ENCODE data around the gene STARD3. TPM values are rescaled to one million over a fixed set of nuclear protein-coding genes. Genes with fewer than 3 reads are reported as not detected.
A peak's percentile ranks its signal among the peaks of the same experiment; 100 is the strongest.

The STARD3 gene
- total and polyA plus RNA-seq, 2 of the 13 experiments (the other 11 are each of a cell fraction or from before 2014, with no cell fraction given), result 34.6 to 100 TPM

GRCh38 chr17:39694593-39694992 lies 57.6 kb downstream of the STARD3 start (continued):
- no peak for TF ChIP-seq REST (IDR thresholded peaks at IDR 0.05; ENCODE audit: borderline replicate concordance in 1 of 2, low read depth in 1 of 2, low read length in 2 of 2)
- no peak for TF ChIP-seq DPF2 (CRISPR knock-in tag; IDR thresholded peaks at IDR 0.05; ENCODE audit: borderline replicate concordance, low read depth)
- TF ChIP-seq ZBTB8A (CRISPR knock-in tag; IDR thresholded peaks at IDR 0.05; ENCODE audit: borderline replicate concordance, low read depth), result no peak
- TF ChIP-seq NFKBIZ (CRISPR knock-in tag; IDR thresholded peaks at IDR 0.05), result 0 out of 2 replicates have a peak, but pooled peaks have one; percentile 5
- TF ChIP-seq ZNF572 (CRISPR knock-in tag; IDR thresholded peaks at IDR 0.05), result peak; percentile 62; the same call in 1 of the 2 replicates
- TF ChIP-seq ZNF670 (CRISPR knock-in tag; IDR thresholded peaks at IDR 0.05; ENCODE audit: borderline replicate concordance), result no peak
- 0 out of 2 replicates have a peak, but pooled peaks have one; percentile 10 for TF ChIP-seq IKZF5 (CRISPR knock-in tag; IDR thresholded peaks at IDR 0.05)
- TF ChIP-seq MAZ (IDR thresholded peaks at IDR 0.05; ENCODE audit: borderline replicate concordance, low read depth, low read length), result no peak
- TF ChIP-seq MAZ (CRISPR knock-in tag; IDR thresholded peaks at IDR 0.05; ENCODE audit: low read depth), result no peak
- no peak for TF ChIP-seq ZNF850 (CRISPR knock-in tag; conservative IDR thresholded peaks at IDR 0.05)
- TF ChIP-seq ISX (CRISPR knock-in tag; conservative IDR thresholded peaks at IDR 0.05), result no peak
- no peak for TF ChIP-seq PPARG (CRISPR knock-in tag; conservative IDR thresholded peaks at IDR 0.05)
- no peak for TF ChIP-seq ZNF354B (CRISPR knock-in tag; IDR thresholded peaks at IDR 0.05)

Data from HepG2 (cell line).